GM18520 (cell line): Measurements from ENCODE around the gene PGA5.

Experiments
- ATAC-seq: cut with Tn5 transposase; IDR thresholded peaks from one replicate; pipeline ENCODE4 v1.9.1; 2021; ENCODE audit not compliant: unreplicated experiment

The PGA5 gene

DNA sequence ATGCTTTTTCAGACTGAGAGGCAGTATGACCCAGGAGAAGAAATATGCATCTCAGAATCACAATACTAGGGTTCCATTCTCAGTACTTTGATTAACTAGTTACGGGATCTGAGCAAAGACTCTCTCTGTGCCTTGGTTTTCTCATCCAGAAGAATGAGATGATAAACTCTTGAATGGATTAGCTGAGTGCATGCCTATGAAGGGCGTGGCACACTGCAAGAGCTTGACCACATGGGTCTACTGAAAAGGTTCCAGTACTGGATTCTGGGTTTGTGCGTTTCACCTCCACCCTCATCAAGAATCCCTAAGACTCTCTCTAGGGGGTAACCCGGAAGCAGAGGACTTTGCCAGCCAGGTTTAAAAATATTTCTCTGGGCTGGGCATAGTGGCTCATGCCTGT is 25.6 kb downstream of the PGA5 start:
- no peak for ATAC-seq

DNA sequence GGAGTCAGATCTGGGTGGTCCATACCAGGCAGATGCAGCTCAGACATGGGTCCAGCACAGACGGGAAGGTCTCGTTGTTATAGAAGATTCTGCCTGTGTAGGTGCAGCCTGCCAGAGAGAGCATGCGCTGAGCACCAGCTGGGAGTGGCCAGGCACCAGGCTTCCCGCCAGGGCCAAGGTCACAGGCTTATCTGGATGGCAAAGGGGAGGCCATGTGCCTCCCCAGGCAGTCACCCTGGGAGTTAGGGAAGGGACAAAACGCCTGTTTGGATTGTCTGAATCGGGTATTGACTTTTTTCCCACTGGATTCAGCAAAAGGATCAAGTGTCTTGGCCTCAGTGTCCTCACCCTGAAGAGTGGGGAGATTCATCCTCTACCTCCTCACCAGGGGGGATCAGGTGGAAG is 26.5 kb downstream of the PGA5 start:
- ATAC-seq: no peak

DNA sequence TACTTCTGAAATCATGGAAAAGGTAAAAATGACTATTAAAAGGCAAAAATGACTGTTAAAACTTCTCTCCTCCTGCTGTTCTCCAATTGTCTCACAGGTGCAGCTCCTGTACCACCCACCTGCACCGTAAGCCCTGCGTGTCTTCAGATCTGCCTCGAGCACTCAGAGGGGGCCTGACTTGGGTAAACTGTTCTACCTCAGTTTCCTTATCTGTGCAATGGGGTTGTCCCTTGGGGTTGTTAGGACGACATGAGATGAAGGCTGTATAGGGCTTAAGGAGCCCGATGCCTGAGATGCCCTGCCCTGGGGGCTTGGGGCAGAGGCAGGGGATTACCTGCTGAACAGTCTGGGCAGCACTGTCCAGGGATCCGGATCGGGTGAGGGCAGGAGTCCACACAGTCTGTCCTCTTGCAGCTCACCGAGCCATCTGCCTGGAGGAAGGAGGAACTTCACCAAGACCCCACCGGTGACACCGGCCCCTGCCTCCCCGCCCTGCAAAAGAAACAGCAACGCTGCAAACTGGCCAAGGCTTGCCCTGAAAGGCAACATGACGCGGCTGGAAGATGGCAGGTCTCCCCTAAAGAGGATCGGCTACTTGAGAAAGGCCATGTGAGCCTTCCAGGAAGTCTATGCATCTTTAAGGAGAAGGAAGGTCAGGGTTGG is 27.7 kb downstream of the PGA5 start:
- no peak for ATAC-seq

DNA sequence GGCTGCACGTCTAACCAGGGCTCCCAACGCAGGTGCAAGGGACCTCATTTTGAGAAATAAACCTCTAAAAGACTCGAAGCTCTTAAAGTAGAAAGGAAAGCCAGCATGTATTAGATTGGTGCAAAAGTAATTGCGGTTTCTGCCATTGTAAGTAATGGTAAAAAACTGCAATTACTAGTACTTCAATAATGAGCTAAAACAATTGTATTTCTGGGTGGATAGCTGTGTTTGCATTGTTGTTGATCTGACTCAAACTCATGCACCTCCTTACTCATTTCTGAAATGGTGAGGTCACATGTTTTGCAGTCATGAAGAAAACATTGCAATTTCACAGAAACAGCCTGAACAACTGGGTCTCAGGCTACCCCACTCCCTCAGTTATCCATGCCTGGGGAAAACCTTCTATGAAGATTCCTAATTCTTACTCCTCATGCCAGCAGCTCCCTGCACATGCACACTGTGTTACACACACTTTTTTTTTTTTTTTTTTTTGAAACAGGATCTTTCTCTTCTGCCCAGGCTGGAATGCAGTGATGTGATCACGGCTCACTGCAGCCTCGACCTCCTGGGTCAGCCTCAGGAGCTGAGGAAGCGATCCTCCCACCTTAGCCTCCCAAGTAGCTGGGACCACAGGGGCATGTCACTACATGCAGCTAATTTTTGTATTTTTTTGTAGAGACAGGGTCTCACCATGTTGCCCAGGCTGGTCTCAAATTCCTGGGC is 29.5 kb downstream of the PGA5 start:
- ATAC-seq: no peak

DNA sequence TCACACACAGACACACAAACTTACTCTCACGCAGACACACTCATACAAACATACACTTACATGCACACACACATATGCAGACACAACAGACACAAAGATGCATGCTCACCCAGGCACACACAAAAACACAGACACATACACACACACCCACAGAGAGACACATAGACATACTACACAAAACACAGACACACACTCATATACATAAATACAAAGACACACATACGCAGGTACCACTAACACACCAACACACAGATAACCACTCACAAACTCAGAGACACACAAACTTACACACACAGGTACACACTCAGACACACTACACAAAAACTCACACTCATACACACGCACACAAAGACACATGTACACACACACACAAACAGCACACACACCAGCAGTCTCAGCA is 31.8 kb downstream of the PGA5 start:
- ATAC-seq: no peak

DNA sequence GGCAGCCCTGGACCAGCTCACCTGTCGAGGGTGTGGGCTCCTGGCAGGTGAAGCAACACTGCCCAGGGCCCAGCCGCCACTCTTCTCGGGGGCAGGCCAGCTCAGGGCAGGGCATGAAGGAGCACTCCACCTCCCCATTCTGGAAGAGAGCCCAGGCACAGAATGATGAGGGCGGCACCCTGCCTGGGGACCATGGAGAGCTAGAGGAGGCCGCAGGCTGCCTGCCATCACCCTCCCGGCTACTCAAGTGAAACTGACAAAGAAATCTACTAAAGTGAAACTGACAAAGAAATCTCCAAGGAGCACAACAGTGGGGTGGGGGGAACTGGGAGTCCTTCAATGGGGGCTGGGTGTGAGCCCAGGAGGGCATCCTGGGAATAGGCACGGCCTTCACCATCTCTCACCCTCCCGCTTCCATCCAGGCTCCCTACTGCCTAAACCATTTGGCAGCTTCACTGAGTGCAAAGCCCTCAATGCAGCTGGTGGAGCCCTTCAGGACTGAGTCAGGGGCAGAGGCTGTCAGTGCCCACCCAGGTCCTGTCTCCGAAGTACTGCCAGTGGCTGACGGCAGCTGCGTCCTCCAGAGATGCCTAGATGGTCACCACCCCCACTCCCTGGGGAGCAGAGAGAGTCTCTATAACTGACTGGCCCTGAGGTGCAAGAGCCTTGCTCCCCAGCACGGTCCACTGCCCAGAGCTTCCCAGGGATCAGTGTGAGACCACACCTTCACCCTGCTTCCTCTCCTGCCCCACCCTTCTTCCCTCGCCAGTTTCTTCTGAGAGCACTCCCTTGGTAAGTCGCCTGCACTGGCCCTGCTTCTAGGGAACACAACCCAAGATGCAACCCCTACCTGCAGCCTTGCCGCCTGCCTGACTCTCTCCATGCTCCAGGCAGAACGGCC is 32.5 kb downstream of the PGA5 start:
- ATAC-seq: no peak

DNA sequence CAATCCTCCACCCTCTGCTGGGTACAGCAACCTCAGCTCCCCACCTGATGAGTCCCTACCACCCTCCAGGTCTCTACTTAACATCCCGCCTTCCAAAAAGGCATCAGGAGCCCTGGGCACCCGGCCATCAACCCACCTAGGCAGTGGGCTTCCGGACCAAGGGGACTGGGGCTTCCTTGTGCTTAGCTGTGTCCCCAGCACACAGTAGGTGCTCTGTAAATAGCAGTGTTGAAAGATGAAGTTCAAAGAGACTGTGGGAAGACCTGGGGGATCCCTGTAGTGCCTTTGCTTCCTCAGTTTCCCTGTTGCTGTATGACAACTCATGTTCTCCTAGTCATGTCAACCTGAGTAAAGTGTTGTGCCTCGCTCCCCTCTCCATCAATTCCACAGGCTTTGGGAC is 33.1 kb downstream of the PGA5 start:
- ATAC-seq: no peak

DNA sequence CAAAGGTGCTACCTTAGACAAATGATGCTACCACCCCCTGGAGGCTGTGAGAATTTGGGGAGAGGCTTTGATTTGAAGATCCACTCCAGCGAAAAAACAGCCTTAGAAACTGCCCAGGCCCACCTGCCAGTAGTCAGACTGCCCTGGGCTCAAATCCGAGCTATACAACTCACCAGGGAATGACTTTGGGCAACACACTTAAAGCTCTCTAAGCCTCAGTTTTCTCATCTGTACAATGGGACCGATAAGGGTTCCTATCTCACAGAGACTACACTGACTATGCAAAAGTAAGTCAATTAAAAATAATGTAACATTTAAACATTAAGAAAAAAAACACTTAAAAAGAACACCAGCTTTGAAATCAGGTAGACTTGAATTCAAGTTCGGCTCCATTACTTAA is 34.2 kb downstream of the PGA5 start:
- ATAC-seq: no peak

DNA sequence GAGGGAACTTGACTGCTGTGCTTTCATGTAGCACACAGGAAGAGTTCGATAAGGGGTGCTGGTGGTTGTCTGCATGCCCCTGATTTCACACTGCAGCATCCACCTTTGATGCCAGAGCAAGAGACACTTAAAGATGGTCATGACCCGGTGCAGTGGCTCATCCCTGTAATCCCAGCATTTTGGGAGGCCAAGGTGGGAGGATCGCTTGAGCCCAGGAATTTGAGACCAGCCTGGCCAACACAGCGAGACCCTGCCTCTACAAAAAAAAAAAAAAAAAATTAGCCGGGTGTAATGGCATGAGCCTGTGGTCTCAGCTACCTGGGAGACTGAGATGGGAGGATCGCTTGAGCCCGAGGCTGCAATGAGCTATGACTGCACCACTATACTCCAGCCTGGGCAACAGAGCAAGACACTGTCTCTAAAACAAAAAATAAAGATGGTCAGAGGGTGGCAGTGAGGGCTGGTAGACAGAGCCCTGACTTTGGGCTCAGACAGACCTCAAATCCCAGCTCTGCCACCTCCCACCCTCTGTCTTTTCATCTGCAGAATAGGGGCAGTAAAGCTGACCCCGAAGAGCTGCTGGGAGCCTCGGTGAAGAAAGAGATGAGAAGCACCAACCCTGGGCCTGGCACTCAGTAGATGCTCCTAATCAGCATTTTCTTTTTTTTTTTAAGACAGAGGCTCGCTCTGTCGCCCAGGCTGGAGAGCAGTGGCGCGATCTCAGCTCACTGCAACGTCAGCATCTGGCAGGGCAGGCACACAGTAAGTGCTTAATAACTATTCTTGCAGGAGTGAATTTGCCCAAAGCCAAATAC is 36.4 kb downstream of the PGA5 start:
- no peak for ATAC-seq

DNA sequence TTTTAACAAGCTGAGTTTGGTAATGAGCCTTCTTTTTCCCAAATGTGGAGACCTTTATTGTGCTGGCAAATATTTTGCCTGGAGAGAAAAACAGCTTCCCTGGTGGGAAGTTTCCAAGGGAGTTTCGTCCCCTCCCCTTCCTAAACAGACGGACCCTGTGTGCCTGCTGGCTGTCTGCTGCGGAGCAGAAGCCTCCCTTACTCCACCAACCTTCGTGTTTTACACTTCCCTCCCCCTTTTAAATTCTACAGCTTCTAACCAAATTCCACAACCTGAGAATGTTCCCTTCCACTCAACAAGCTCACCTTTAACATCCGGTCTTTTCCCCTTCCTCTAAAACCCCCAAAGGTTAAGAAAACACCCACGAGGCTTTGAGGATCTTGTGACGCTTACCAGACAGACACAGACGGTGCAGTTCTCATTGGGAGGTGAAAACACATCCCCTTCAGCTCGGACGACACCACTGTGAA is 37.1 kb downstream of the PGA5 start:
- ATAC-seq: no peak

DNA sequence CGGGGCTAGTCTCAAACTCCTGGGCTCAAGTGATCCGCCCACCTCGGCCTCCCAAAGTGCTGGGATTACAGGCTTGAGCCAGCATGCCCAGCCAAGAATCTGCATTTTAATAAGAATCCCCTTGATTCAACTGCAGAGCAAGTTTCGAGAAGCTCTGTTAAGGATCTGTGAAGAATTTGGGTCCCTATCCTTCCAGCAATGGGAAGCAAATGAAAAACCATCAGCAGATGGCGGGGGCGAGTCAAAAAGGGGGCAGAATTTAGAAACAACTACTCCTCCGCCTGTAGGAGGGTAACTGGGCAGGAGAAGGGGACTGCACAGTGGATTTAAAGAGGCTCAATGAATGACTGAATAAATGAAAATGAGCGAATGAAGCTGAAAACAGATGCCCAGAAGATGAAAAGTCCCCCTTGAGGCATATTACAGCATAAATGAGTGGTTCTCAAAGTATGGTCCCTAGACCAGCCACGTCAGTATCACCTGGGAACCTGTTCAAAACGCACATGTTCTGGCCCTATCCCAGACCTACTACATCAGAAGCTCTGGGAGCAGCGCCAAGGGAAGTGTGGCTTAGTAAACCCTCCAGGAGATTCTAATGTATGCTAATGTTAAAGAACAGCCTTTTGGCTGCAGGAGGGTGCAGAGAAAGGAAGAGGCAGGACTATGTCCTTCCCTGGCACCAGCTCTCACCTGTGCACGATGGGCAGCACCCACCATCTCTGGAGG is 39.1 kb downstream of the PGA5 start:
- no peak for ATAC-seq

DNA sequence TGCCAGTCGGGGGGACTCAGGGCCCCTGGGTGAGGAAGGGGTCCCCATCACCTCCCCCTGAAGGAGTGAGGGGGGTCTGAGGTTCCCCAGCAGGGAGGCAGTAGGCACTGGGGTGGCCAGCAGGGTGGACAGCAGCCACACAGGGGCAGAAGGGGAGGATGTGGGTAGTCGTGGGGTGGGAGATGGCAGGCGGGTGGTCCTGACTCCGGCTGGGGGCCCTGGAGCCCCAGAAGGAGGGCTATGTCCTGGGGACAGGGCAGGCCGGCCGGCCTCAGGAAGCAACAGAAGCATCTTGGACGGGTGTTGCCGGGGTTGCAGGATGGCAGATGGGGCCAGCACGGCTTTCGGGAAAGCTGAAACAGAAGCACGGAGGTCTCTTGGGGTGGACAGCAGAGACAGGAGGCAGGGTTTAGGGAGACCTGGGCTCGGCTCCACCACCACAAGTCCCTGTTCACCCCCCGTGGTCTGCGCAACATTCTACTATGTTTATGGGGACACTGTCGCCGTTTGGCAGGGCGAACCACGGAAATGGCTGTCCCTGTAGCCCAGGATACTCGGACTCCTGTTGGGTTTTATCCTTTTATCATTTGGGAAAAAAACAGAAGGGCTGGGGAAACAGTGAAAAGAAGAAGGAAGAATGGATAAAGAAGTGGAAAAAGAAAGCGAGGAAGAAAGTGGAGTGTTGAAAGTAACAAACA is 40.1 kb downstream of the PGA5 start:
- no peak for ATAC-seq

DNA sequence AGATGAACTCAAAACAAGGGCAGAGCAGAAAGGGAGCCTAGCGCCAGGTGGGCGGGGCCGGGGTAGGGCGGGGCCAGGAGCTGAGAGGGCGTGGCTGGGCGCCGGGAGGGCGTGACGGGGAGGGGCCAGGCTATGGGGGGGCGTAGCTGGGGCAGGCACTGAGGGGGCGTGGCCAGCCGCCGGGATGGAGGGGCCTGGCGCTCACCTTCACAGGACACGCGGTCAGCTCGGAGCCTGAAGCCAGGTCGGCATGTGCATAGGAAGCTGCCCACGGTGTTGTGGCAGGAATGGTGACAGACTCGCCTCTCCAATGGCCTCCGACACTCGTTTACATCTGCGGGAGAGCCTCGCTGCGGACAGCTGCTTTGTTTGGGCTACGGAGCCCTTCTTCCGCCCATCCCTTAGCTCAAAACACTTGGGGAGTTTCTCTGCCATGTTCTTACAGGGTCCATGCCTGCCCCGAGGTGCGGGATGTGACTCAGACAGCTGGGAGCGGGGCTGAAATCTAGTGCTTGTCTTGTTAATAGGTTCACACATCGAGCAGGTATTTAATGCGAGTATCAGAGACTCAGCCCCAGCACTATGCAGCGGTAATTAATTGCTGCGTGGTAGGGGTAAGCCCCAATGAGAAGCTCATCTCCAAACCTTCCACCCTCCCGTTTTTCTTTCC is 40.7 kb downstream of the PGA5 start:
- ATAC-seq: no peak

DNA sequence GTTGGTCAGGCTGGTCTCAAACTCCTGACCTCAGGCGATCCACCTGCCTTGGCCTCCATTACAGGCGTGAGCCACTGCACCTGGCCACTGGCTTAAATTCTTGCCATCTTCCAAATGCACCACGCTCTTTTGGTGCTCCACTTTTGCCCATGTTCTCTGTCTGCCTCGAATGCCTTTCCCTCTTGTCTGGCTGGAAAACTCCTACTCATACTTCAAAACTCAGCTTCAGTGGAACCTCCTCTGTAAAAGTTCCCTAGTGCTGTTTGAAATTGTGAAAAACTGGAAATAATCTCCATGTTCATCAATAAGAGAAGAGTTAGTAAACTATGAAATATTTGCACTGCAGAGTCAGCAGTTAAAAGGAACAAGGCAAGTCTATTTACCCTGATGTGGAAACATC is 42.6 kb downstream of the PGA5 start:
- ATAC-seq: no peak

DNA sequence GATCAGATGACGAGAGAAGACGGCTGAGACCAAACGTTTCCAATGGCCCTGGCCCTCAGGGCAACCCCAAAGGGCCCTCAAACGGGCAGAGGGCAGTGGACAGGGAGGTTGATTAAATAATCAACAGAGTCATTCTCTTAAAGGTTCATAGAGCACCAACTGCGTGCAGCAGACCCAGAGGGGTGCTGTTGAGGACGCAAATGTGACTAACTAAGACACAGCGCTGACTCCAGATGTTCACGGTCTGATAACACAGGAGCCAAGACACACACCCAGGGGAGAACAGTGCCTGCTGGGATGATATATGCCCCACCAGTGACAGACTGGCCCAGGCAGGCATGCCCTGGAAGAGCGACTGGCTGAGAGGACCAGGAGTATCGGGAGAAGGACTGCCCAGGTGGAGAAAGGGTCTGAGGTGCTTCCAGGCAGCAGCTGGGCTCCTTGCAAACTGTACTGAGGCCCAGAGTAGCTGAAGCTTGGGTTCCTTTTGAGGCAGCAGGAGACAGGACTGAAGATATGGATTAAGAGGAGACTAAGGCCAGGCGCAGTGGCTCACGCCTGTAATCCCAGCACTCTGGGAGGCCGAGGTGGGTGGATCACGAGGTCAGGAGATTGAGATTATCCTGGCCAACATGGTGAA is 46.5 kb downstream of the PGA5 start:
- no peak for ATAC-seq

DNA sequence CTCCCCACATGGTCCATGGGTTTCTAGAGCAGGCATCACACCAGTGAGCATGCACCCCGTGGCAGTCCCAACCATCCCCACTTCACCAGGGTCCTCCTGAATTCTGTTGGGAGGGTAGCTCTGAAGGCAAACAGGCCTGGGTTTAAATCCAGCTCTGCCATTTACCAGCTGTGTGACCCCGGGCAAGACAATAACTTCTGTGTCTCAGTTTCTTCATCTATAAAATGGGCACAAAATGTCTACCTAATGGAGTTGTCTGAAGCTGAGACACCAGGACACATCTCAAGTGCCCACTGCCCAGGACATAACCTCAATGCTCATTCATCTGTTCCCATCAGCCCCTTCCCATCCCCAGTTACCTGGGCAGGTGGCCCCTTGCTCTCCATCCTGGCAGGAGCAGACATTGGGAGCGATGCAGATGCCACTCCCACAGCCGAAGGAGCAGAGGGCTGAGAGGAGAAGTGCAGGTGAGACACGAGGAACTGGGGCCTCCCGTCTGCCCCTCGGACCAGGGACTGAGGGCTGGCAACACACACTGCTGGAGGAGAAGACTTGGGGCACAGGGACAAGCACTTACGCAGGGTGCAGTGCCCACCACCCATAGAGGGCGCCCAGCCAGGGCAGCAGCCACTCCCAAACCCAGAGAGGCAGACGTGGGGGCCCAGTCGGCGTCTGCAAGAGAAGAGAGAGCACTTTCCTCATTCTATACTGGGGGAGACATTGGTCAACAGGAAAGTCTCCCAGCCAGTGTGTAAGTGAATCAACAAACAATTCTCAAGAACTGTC is 50.1 kb downstream of the PGA5 start:
- ATAC-seq: no peak

DNA sequence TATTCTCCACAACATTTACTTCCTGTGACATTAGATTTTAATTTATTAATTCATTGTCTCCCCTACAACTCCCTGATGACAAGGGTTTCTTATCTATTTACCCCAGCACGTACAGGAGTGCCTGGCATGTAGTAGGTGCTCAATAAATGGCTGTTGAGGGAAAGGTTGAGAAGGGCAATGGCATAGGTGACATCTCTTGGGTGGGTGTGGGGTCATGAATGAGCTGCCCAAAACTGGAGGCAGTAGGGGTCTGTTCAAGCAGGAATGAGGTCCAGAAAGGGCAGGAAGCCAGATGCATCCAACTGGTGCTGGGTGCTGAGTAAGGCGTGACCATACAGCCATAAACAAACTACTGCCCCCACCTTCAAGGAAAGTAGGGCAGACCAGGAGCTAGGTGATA is 51.4 kb downstream of the PGA5 start:
- ATAC-seq: no peak
